Activated CD8-positive, alpha-beta memory T cell treated with anti-CD3 and anti-CD28 coated beads, Interleukin-2, amount 50 U/mL, for 24 hours (primary cell): Measurements from ENCODE around the gene BPHL.
"Not testable (repeated sequence)": the region's sequence is repeated elsewhere in the genome, so short reads cannot be mapped to it uniquely, and the experiment has no call there.

Experiments
- DNase-seq: peaks from one replicate; pipeline ENCODE4 v3.0.0-alpha.2; 2020; ENCODE audit errors: extremely low read depth

BPHL gene

DNA sequence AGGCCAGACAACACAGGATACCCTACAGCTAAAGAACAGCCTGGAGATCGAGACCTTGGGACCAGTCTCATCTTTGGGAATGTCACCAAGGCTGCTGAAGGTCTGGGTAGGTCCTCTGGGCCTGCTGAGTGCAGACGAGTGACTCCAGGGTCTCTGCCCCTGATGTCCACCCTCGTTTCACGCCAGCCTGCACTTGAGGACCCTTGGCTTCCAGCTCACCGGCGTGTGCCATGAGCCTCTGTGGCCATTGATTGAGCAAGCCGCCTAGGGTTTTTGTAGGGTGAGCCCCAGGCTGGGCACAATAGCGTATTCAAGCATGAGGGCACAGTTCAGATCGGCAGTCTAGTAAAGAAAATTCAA is 4.3 kb downstream of the BPHL start:
- DNase-seq, result no peak

GRCh38 chr6:3124667-3125066 is 6.2 kb downstream of the BPHL start:
- no peak for DNase-seq

DNA sequence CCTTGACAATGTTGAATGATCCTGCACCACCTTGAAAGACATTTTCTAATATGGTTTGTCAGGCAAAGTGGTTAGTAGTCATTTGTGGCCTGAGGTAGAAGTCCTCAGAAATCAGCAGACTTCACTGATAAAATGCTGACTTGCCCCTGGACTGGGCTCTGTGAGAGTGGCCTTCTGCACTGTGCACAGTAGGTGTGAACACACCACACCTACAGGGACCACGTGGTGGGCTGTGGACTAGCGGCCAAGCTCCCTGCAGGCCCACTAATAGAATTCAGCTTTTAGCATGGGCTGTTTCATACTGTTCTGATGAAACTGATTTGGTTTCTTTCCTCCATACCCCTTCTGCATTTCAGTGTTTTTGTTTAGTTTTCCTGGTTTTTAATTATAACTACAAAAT is 7.3 kb downstream of the BPHL start:
- no peak for DNase-seq

DNA sequence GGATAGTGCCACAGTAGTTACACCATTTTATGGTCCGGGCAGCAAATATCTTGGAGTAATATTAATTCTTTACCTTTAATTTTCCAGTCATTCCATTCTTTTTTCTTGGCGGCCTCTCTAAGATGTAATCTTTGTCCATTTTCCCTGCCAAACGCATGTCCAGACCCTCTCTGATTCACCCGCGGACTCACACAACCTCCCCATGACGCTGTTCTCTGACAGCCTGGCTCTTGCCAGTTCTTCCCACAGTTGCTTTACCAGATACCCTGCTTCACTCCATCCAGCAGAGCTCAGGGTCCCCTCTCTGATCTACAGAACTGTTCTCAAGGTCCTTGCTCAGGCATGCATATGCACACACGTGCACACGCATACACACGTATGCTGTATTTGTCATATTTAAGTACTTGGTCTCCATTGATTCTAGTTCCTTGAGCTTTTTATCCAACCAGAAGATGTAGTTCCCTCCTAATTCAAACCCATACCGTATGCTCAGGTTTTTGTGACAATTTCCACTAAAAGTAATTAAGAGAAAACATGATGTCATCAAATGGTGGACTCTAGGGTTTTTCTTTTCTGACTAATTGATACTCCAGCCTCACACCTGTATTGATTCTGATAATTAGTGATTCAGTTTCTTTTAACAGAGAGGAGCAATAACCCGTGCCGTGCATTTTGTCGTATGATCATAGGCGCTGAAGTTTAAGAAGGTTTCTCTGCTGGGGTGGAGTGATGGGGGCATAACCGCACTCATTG is 10.0 kb downstream of the BPHL start:
- DNase-seq, result no peak

- no peak for DNase-seq
Measured at GRCh38 chr6:3131695-3132094, 13.2 kb downstream of the BPHL start.

DNA sequence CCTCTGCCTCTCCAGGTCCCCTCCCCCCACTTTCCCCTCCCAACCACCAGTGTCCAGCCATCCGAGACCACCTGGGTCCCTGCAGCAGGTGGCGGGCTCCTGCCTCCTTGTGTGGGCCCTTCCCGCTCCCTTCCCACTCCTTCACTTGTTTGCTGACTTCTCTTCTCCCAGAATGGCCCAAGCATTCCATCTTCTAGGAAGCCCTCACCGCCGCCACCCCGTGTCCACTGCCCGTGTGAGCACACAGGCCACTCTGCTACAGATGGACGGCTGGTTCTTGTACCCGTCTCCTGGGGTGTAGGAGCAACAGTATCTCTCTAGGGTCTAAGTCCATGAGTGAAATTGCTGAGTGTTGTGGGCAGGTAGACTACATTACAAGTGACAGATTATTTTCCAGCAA is 15.0 kb downstream of the BPHL start:
- DNase-seq, result no peak

DNA sequence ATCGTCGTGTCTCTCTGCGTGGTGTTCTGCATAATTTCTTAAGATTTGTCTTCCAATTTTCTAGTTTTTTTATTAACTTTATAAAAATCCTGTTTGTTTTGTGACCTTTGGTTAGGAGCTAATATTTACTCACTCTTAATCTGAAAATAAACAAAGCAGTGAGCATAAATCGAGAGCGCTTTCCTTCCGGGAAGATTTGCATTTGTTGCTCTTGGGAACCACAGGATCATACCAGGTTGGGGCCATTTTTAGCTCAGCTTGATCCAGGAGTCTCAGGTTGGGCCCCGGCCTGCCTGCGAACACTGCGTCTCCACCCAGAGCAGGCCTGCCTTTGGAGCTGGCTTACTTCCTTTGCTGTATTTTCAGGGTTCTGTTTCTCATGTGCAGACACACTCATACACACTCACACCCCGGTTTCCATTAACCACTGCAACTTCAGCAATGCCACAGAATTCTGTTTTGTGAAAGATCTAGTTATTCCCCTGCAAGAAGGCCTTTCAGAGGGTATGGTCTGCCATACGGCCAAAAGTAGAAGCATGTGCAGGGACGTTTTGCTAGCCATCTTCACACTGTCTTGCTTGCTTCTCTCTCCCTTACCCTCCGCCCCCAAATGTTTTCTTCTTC is 17.3 kb downstream of the BPHL start:
- no peak for DNase-seq

DNA sequence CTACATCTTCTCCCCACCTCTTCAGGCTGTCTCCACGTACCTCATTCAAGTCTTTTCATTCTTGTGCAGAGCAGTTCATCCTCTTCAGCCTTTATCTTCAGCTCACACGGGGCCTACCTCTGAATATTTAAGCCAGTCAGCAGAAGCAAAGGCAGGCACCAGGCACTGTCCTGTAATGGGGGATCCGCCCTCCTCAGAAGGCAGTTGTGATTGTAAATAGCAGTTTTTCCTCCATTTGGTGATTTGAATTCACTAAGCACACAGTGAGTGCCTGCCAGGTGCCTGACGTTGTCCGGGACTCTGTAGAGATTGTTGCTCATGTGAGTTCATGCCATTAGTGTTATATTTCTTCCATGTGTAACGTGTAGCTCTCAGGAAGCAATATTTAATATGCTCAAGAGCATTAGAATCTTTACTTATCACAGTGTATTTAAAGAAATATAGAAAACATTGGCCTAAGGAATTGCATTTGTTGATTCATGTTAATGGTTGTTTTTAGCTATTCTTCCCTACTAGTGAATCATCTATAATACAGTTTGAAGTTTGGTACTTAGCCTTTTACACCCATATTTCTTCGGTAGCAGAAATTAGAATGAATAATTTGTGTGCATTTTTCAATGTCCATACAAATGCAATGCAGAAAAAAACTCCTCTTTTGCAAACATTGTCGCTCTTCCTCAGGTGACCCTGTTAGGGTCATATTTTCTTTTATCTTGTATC is 17.9 kb downstream of the BPHL start:
- no peak for DNase-seq

- DNase-seq, result no peak
Measured at GRCh38 chr6:3137057-3137777, 18.7 kb downstream of the BPHL start.

DNA sequence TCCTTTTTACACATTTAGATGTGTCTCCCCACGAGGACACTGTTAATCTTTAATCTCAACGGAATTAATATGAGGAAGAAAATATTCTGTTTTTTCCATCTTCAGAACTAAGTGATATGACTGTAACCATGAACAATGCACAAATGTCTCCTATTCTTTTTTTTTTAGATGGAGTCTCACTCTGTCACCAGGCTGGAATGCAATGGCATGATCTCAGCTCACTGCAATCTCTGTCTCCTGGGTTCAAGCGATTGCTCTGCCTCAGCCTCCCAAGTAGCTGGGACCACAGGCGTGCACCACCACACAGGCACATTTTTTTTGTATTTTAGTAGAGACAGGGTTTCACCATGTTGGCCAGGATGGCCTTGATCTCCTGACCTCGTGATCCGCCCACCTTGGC is 19.4 kb downstream of the BPHL start:
- DNase-seq, result not testable (repeated sequence)

DNA sequence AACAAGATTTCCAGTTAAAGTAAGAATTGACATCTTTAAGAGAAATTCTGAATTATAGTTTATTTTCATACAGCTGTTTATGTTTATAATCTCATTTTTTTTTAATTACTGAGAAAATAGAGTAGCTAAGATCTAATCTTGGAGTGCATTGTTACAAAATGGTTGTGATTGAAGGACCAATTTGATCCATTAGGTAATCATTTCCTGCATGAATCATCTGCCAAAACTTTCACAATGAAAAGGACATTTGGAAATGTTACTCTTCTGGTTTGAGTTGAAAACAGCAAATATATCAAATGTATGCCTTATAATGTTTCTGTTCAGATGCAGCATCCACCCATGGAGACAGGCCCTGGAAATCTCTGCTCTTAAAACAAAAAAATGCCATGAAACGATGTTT is 19.8 kb downstream of the BPHL start:
- DNase-seq, result no peak

DNA sequence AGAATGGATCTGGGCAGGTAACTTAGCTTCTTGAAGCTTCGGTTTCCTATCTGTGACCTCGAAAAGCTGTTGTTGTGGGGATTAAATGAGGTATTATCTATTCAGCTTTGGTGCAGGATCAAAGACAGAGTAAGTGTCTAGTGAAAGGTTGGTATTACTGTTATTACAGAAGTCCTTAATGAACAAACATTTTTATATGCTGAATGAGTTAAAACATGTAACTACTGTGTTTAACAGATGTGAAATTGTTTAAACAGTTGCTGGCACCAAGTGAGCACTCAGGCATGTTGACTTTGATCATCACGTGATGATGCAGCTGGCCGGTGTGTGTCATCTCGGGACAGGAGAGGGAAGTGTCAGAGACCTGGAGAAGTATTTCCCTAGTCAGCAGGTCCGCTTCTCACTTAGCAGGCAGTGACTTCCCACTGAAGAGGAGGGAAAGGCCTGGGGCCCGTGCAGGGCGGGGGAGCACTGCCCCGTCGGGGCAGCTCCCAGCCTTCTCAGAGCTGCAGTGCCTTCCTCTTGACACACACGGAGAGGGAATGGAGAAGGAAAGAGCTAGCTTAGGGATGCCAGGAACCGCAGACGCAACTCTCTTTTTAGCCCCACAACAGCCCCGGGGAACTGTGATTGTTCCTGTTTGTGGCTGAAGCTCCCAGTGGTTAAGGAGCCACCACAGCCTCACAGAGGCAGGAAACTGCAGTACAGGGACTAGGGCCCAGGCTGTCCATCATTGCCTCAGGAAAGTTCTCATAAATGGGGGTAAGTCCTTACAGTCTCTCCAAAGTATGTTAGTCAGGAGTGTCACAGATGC is 20.8 kb downstream of the BPHL start:
- DNase-seq, result no peak

DNA sequence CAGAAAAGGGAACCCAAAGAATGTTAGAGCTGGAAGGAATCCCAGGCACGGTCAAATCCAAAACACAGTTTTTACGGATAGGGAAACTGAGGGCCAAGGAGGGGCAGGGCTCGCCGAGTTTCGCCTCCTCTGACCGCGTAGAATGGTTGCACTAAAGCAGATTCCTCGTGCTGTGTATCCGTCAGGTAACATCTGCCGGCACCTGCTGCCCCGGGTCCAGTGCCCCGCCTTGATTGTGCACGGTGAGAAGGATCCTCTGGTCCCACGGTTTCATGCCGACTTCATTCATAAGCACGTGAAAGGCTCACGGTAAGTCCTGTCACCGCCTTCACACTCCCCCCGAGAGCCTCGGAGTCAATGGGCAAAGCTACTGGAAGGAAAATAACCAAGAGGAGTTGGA is 21.7 kb downstream of the BPHL start:
- DNase-seq, result no peak

DNA sequence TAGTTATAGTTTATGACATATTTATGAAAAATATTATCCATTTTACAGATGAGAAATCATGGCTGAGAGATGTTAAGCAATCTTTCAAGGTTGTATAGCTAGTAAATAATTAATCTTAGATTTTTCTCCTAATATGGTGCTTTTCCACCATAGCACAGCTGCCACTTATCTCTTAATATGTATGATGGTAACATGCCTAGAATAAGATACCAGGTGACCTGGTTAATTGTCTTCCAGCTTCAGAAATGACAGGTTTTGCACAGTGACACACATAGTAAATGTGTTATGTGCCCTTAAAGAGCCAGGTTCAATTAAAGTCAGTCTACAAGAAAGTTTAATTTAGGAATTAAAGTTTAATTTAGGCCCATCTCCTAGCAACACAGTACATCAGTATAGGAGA is 24.0 kb downstream of the BPHL start:
- DNase-seq, result no peak

DNA sequence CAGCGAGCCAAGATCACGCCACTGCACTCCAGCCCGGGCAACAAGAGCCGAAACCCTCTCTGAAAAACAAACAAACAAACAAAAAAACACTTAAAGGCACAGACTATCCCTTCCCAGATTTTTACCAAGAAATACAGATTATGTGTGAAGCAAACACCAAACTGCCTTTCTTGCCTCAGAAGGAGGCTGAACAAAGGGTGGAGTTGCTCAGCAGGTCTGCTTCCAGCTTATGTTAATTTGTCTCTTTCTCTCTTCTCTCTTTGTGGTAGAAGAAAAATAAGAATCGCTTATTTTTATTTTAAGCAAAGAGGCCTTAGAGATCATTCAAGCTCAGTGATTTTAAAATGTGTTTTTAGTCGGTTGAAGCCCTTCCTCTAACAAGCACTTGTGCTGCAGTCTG is 24.6 kb downstream of the BPHL start:
- DNase-seq, result no peak

DNA sequence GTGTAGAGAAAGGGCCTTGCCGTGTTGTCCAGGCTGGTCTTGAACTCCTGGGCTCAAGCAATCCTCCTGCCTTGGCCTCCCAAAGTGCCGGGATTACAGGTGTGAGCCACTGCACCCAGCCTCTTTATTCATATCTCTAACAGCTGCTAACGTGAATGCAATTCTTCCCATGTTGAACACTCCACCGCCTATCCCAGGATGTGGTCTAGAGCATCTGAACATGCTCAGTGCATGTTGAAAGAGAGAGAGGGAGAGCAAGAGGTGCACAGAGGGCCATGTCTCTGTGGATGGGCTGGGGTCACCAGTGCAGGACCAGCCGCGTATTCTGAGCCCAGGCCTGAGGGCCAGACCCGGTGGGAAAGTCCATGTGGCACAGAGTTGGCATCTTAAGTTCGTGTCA is 26.1 kb downstream of the BPHL start:
- no peak for DNase-seq

DNA sequence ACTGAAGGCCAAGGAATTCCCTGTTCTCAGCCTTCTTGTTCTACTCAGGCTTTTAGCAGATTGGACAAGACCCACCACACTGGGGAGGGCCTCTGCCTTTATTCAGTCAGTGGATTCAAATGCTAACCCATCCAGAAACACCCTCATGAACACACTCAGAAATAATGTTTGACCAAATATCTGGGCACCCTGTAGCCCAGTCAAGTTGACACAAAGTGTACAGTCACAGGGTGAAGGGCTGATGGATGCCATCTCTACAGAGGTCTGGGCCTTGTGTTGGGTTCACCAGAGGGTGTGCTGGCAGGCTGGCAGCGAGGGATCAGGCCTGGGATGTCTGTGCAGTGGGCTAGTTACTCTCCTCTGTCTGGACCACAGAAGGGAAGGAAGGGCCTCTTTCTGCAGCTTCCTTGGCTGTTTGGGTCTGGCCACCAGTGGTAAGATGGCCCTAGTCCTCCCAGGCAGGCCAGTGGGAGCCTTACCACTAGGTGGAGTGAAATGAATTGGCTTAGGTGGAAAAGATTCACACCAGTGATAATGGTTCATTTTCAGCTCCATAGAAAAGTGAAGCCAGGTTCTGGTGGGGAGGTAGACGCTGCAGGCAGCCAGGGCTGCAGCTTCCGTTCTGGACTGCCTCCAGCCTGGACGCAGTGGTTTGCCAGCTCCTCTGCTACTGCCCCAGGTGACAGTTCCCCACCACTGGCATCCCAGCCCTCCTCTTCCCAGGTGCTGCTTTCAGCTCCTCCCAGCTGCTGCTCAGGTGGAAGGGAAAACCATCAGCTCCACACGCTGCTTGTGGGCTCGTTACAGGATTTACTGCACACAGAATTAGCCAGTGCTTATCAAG is 29.6 kb downstream of the BPHL start:
- no peak for DNase-seq

DNA sequence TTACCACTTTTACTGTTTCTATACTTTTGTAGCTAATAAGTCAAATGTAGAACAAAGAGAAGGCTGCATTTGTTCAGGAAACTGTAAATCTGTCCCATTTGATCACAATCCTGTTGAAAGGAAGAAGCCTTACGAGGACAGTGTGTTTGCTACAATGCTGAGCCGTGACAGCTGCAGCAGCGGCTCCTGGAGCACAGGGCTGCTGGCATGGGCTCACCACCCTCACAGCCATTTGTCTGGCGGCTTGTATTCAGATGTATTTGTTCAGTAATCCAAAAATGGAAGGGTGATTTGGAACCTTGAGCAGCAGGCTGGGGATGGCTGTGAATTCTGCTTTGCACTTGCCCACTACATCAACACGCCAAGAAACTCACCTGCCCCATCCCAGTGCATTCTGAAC is 33.2 kb downstream of the BPHL start:
- no peak for DNase-seq

DNA sequence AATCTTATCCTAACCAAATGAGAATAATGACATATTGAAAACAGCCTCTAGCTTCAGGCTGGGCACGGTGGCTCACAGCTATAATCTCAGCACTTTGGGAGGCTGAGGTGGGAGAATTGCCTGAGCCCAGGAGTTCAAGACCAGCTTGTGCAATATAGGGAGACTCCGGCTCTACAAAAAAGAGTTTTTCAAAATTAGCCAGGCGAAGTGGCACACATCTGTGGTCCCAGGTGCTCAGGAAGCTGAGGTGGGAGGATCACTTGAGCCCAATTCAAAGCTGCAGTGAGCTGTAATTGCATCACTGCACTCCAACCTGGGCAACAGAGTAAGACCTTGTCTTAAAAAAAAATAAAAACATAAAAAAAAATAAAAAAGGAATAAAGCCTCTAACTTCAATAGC is 34.2 kb downstream of the BPHL start:
- no peak for DNase-seq

DNA sequence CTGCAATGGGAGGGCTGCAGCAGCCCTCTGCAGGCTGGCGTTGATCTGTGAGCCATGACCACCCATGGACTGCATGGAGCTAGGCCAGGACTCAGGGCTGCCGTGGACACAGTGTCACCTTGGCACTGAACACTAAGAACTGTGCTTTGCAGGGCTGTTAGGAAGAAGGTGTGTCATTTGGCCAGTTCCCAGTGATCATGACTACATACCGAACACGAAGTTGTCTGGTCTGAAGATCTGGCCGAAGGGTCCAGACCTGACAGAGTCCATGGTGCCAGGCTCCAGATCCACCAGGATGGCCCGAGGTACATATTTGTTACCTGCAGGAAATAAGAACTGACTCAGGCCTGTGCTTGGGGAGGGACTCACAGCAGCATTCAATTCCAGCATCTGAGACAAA is 36.9 kb downstream of the BPHL start:
- DNase-seq, result not testable (repeated sequence)
